Cardiac fibroblast (primary cell): ENCODE results near the gene SVOPL.

Experiments
- DNase-seq, 2 donors: peaks; one replicate each; pipeline versions ENCODE4 v3.0.0 to v3.0.0-alpha.2; 2010; ENCODE audit warnings: low read depth in 2 of 2
- H3K4me3 ChIP-seq, 2 donors: replicated peaks in 1 of 2; 1 replicate in 1 of 2; 2 replicates in 1 of 2; pipeline ENCODE4 v1.5.1; 2011; ENCODE audit warnings: low read depth in 2 of 2, low read length in 2 of 2, mild to moderate bottlenecking in 2 of 2, moderate library complexity in 1 of 2
- CTCF ChIP-seq: IDR thresholded peaks from one replicate; pipeline ENCODE4 v1.5.1; 2011; ENCODE audit warnings: low read depth, mild to moderate bottlenecking, low read length, inconsistent platforms

SVOPL gene

DNA sequence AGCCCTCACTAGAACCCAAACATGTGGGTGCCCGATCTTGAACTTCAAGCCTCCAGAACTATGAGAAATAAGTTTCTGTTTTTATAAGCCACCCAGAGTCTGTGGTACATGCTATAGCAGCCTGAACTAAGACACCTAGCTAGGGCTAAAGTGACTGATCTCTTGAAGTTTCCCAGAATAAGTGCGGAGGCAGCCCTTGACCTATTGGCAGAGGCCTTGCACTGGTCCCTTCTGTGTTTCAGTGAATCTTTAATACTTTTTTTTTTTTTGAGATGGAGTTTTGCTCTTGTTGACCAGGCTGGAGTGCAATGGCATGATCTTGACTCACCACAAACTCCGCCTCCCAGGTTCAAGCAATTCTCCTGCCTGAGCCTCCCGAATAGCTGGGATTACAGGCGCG lies 85.1 kb downstream of the SVOPL start:
- no peak overlapping the region for H3K4me3 ChIP-seq
- TF ChIP-seq CTCF = no peak

GRCh38 chr7:138613630-138614029 lies 87.5 kb downstream of the SVOPL start:
- TF ChIP-seq CTCF = no peak
- no peak overlapping the region for H3K4me3 ChIP-seq
- DNase-seq = no peak

More for the DNA sequence above, 85.1 kb downstream of the SVOPL start:
- DNase-seq = no peak

GRCh38 chr7:138610671-138611170 lies 90.4 kb downstream of the SVOPL start:
- no peak overlapping the region for H3K4me3 ChIP-seq
- TF ChIP-seq CTCF = no peak
- no peak for DNase-seq

- H3K4me3 ChIP-seq = no peak overlapping the region
- peak; percentile 52 to 53 for DNase-seq
- TF ChIP-seq CTCF = no peak
Measured at GRCh38 chr7:138608275-138608674, 92.9 kb downstream of the SVOPL start.

DNA sequence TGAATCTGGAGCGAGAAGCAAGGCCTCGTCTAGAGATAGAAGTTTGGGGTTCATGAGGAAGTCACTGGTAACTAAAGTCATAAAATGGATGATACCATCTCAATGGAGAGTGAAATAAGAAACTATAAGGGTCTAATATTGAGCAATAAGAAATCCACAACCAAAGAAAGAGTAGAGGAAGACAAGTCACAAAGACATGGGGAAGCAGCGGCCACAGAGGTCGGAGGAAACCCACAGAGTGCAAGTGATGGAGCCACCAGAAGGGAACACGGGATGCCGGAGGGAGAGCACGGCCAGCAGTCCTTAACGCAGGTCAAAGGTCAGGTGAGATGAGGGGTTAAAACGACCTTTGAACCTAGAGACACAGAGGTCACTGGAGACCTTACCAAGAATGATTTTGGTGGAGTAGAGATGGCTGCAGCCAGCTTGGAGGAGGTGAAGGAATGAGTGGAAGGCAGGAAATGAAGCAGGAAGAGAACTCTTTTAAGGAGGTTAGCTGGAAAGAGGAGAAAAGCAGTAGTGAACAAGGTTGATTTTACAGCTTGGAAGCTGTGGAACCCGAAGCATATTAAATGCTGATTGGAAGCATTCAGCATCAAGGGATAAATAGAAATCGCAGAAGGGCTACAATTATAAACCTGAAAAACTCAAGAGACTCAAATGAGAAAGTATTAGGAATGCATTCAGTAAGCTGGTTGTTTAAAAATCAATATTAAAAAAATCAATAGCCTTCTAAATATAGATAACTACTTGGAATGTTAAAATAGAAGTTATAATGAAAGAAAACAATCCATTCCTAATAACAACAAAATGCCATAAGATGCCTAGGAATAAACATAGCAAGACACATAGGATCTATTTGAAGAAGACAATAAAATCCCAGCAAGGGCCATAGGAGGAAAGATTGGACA lies 93.7 kb downstream of the SVOPL start:
- no peak overlapping the region for H3K4me3 ChIP-seq
- no peak for DNase-seq
- TF ChIP-seq CTCF = no peak

DNA sequence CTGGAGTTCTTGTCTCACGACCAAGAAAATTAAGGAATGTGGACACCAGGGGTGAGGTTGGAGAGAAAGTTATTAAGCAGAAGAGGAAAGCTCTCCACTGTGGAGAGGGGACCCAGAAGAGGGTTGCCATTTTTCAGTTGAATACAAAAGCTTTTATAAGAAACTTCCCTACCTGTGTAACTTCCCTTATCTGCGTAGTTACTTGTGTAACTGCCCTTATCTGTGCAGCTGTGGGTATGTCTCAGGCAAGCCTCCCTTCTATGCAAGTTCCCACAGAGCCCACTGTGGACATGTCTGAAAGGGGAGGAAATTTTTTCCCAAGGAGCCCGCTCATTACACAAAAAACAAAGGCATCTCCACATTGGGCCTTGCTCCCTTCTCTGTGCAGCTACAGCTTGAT lies 94.9 kb downstream of the SVOPL start:
- DNase-seq = no peak
- TF ChIP-seq CTCF = no peak
- H3K4me3 ChIP-seq = no peak overlapping the region
